ENCODE results near the gene VWA5B1. TPM values are rescaled to one million over a fixed set of nuclear protein-coding genes. Genes with fewer than 3 reads are reported as not detected.

VWA5B1 gene
- total RNA-seq, 1 donor from 2014 or later, result not detected

DNA sequence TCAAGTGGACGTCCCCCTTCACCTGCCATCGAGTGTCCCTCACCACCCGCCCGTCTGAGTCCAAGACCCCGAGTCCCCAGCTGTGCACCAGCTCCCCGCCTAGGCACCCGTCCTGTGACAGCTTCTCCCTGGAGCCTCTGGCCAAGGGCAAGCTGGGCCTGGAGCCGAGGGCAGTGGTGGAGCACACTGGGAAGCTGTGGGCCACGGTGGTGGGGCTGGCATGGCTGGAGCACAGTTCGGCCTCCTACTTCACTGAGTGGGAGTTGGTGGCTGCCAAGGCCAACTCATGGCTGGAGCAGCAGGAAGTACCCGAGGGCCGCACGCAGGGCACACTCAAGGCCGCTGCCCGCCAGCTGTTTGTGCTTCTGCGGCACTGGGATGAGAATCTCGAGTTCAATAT lies 63.2 kb downstream of the VWA5B1 start:
- TF ChIP-seq, protein P1, sequence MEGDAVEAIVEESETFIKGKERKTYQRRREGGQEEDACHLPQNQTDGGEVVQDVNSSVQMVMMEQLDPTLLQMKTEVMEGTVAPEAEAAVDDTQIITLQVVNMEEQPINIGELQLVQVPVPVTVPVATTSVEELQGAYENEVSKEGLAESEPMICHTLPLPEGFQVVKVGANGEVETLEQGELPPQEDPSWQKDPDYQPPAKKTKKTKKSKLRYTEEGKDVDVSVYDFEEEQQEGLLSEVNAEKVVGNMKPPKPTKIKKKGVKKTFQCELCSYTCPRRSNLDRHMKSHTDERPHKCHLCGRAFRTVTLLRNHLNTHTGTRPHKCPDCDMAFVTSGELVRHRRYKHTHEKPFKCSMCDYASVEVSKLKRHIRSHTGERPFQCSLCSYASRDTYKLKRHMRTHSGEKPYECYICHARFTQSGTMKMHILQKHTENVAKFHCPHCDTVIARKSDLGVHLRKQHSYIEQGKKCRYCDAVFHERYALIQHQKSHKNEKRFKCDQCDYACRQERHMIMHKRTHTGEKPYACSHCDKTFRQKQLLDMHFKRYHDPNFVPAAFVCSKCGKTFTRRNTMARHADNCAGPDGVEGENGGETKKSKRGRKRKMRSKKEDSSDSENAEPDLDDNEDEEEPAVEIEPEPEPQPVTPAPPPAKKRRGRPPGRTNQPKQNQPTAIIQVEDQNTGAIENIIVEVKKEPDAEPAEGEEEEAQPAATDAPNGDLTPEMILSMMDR (IDR thresholded peaks at IDR 0.05), result no peak
- H3K27me3 Mint-ChIP-seq (ENCODE audit: low read depth), result peaks cover 10% of the 10 kb centered on the region
- DNase-seq (ENCODE audit: low spot score), result no peak
- no peaks in the 10 kb centered on the region for H3K36me3 Mint-ChIP-seq (ENCODE audit: low read depth)
- peaks cover 8% of the 10 kb centered on the region for H3K4me1 Mint-ChIP-seq (ENCODE audit: low read depth)
- no peaks in the 10 kb centered on the region for H3K9me3 Mint-ChIP-seq (ENCODE audit: low read depth)
- no peak overlapping the region for H3K4me3 Mint-ChIP-seq (ENCODE audit: unreplicated experiment)
- no peak overlapping the region for H3K27ac Mint-ChIP-seq (ENCODE audit: unreplicated experiment)

DNA sequence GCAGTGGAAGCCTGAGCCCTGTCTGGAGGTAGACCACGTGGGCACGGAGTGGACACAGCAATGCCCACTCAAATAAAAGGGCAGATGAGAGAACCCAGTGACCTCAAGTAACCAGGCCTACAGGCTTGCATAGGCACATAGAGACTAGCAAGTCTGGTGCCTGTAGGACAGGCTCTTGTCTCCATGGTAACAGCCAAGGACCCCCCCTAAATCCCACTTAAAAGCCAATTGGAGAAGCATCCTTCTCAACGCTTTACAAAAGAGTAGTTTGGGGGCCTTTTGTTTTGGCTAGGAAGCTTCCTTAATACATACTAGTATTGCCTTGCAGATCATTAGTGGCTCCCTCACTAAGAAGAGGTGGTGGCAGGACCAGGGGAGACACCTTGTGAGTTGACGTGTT lies 63.9 kb downstream of the VWA5B1 start:
- DNase-seq (ENCODE audit: low spot score), result no peak
- Mint-ChIP-seq H3K4me3 (ENCODE audit: unreplicated experiment) (no peak overlapping the region), H3K9me3 (ENCODE audit: low read depth) (no peaks in the 10 kb centered on the region), H3K36me3 (ENCODE audit: low read depth) (no peaks in the 10 kb centered on the region), H3K27me3 (ENCODE audit: low read depth) (peaks cover 14% of the 10 kb centered on the region), H3K4me1 (ENCODE audit: low read depth) (peaks cover 12% of the 10 kb centered on the region), H3K27ac (ENCODE audit: unreplicated experiment) (no peak overlapping the region)
- TF ChIP-seq, protein P1 (IDR thresholded peaks at IDR 0.05), result no peak

DNA sequence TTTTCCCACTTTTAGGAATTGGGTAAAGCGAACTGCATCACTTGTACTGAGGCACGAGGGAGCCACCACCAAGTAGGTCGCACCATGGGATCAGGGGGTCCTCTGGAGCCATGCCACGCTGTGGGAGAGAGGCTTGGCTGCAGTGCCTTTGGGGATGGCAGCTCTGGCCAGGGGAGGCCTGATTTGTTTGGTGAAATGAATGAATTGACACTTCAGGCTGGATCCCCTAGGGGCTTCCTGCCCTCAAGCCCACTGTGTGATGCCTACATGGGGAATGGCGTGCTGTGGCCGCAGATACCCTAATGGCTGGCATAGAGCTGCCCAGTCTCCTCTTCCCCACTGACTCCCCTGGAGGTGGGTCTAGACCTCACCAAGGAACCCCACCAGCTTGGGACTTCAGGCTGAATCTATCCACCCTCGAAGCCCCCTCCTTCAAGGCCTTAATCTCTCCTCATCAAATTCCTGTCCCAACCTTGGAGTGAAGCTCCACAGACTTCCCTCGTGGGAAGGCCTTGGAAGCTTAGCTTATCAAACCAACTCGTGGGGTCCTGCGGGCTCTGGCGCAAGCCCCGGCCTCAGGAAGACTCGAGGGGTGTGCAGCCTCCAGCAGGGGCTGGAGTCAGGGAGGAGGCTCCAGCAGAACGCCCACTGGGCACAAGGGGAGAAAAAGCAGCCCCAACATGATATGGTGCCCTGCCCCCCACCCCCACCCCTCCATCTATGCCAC lies 64.6 kb downstream of the VWA5B1 start:
- Mint-ChIP-seq H3K4me1 (ENCODE audit: low read depth) (peaks cover 12% of the 10 kb centered on the region), H3K9me3 (ENCODE audit: low read depth) (no peaks in the 10 kb centered on the region), H3K4me3 (ENCODE audit: unreplicated experiment) (no peak overlapping the region), H3K27me3 (ENCODE audit: low read depth) (peaks cover 19% of the 10 kb centered on the region), H3K36me3 (ENCODE audit: low read depth) (no peaks in the 10 kb centered on the region), H3K27ac (ENCODE audit: unreplicated experiment) (no peak overlapping the region)
- TF ChIP-seq, protein P1 (IDR thresholded peaks at IDR 0.05), result no peak
- no peak for DNase-seq (ENCODE audit: low spot score)

GRCh38 chr1:20355828-20356735 lies 65.4 kb downstream of the VWA5B1 start:
- TF ChIP-seq, protein P1 (IDR thresholded peaks at IDR 0.05), result no peak
- H3K36me3 Mint-ChIP-seq (ENCODE audit: low read depth), result no peaks in the 10 kb centered on the region
- no peak for DNase-seq (ENCODE audit: low spot score)

DNA sequence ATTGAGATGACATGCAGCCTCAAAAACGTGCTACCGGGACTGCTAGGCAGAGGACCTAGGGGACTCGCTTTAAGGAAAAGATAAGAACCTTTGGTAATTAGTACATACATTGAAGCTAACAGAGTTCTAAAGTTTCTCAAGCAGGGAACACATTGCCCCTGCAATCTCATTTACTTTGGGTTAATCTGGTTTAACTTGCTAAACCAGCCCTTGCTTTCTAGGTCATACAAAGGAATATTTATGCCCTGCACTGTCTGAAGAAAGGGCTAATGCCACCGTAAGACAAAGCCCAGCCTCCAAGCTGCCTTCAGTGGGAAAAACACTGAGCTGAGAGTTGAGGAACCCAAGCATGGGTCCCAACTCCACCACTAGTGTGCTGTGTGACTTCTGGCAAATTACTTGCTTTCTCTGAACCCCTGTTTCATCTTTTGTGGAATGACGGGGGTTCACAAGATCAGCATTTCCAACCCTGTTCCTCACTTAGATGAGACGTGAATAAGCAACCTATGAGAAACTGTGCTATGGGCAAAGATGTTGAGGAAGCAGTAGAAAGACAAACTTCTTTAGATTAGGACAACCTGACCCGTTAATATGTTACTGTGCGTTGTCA lies 66.3 kb downstream of the VWA5B1 start:
- no peaks in the 10 kb centered on the region for H3K9me3 Mint-ChIP-seq (ENCODE audit: low read depth)
- H3K4me3 Mint-ChIP-seq (ENCODE audit: unreplicated experiment), result no peak overlapping the region
- H3K27me3 Mint-ChIP-seq (ENCODE audit: low read depth), result peaks cover 31% of the 10 kb centered on the region
- H3K36me3 Mint-ChIP-seq (ENCODE audit: low read depth), result no peaks in the 10 kb centered on the region
- H3K27ac Mint-ChIP-seq (ENCODE audit: unreplicated experiment), result no peak overlapping the region
- peaks cover 12% of the 10 kb centered on the region for H3K4me1 Mint-ChIP-seq (ENCODE audit: low read depth)
- TF ChIP-seq, protein P1 (IDR thresholded peaks at IDR 0.05), result no peak
- DNase-seq (ENCODE audit: low spot score), result no peak

More at GRCh38 chr1:20355828-20356735, 65.4 kb downstream of the VWA5B1 start:
- Mint-ChIP-seq H3K27ac (ENCODE audit: unreplicated experiment) (no peak overlapping the region), H3K9me3 (ENCODE audit: low read depth) (no peaks in the 10 kb centered on the region), H3K4me3 (ENCODE audit: unreplicated experiment) (no peak overlapping the region), H3K4me1 (ENCODE audit: low read depth) (peaks cover 12% of the 10 kb centered on the region), H3K27me3 (ENCODE audit: low read depth) (peaks cover 25% of the 10 kb centered on the region)
